ENCODE data around the gene ACOXL.

The ACOXL gene

DNA sequence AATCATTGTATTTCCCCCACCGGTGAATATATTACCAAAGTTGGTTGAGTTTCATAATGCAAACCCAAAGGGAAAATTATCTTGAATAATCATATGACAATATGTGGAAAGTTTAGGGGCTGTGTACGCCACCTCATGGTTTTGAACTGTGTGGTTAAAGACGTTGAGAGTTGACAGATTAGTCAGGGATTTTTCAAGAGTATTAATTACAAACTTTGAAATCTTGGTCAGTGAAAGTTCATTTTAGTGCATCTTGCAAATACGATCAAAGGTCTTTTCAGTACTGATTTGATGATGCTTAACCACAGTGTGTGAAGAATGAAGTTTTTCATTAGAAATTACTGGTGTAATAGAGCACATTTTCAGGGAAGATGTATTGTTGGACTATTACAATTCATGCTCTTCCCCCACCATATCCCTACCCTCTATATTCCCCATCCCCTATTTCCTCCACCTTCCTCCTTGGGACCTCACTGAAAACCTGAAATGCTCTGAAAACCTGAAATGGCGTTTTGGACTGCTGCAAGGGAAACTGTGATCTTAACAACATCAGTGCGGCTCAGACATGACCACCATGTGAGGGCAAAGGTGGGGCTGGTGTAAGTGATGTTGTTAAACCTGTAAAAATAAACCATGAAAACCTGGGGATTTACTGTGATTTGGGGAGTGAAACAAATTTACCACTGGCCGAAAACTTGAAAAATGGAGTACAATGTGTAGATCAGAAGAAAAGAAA lies 383.8 kb downstream of the ACOXL start:
- DNase-seq (ENCODE audit: low spot score), result no peak

DNA sequence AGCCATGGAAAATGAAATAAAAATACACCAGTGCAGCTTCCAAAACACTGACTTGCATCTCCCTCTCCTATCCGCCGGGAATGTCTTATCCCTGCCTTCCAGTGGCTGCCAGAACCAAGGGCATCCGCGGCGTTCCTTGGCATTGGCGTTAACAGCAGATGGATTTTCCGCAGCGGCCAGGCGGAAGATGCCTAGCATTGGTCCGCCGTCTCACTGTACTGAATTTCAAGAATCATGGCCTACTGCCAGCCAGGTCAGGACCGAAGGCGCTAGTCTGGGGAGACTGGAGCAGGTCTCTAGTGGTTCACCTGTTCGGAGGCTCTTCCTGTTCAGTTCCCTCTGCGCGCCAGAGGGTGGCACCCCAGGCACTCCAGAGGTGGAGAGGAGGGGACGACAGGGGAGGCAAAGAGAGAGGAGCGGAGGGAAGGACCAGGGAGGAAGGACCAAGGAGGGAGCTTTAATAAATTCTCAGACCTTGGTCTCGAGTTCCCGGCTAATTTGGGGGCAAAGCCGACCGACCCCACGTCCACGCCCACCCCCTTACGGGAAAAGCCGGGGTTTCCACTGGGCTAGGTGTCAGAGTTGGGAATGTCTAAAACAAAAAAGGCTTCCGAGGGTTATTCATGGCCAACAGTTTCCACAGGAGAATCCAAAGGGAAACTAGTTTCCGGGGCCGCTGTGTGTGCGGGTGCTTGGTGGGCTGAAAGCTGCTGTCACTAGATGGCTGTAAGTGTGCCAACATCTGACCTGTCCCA lies 384.6 kb downstream of the ACOXL start:
- peak; percentile 85 for DNase-seq (ENCODE audit: low spot score)

GRCh38 chr2:111117598-111118480 lies 385.5 kb downstream of the ACOXL start:
- DNase-seq (ENCODE audit: low spot score), result peak; percentile 31

DNA sequence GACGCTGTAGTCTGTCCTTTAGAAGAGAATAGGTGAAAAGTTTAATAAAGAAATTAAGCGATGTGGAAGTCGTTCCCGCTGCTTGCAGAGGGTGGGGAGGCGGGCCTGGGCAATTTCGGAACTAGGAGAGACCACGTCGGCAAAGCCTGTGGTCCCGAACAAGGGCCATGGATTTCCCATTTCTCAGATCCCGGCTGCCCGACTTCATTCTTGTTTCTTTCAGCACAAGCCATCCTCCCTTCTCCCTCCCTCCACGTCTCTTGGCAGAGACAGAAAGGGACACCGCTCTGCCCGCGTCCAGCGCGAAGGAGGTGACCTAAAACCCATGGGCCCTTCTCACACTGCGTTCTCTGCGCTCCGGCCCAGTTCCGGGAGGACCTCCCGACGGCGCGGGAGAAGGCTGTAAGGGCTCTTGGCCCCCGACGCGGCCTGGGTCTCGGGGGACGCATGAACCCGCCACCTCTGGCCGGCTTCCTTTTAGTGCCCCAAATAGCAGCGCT lies 386.2 kb downstream of the ACOXL start:
- no peak for DNase-seq (ENCODE audit: low spot score)

DNA sequence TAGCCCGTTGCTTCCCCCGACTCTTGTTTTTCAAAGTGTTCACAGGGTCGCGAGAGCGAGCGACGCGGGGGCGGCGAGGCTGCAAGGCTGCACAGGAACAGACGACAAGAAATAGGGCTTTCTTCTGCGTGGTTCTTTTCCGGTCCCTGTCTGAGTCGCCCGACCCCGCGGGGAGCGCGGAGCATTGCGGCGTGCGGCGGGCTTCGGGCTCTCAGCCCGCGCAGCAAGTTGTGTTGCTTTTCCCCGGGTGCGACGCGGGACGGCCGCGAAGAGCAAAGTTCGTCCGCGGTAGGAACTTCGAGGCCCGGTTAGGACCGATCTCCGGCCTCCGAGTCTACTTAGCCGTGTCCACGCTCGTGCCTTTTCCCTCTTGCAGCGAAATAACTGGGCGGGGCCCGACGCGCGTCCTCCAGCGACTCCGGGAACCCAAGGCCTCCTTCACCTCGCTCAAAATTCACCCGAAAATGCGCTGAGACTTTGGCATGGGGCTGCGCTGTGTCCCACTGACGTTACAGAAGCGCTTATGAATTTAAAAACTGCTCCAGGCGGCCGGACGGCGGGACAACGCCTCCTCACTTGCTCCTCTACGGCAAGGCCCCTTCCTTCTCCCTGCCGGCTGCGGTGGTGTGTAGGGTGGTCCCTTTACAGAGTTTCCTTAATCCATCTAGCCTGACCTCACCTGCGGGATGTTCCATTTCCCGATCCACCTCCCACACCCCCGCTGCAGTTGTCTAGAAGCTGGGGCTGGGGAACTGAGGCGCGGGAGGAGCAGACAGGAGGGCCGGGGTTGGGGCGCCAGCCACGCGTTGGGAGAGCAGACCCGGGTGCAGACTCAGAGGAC lies 386.8 kb downstream of the ACOXL start:
- DNase-seq (ENCODE audit: low spot score), result no peak

- no peak for DNase-seq (ENCODE audit: low spot score)
Observed at GRCh38 chr2:111119822-111120252, 387.5 kb downstream of the ACOXL start.

DNA sequence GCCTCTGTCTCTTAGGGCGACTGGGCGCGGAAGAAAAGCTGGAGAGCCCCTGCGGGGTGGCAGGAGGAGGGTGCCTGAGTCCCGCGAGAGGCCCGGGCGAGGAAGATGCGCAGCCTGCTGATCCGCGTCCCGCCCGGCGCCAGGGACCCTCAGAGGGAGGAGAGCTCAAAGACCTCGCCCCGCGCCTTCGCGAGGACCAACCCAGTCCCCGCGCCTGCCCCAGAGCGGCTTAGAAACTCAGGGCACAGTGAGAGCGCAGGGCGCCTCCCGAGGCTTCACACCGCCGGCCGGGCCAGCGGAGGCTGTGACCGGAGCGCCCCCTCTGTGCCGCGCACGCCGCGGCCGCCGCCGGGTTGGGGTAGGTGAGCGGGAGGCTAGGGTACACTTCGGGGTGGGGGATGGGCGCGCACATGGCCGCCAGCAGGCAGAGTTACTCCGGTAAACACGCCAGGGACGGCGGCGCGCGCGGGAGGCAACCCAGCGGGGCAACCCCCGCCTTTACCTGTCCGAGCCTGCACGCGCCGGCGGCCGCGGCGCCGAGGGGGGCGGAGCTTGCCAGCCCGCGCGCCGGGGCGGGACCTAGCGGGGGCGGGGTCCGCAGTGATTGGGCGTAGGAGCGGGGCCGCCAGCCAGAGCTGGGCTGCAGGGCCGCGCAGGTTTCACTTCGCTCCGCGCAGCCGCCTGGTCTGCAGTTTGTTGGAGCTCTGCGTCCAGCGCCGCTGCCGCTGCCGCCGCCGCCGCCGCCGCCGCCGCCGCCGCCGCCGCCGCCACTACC lies 388.1 kb downstream of the ACOXL start, which contains the start of gene BCL2L11:
TSS of gene BCL2L11 (plus strand) at position 662 of the 775 bp plus-strand sequence. CDS start 2,832 bp downstream, outside the sequence.
- peak; percentile 92 for DNase-seq (ENCODE audit: low spot score)

- peak; percentile 45 for DNase-seq (ENCODE audit: low spot score)
Observed at GRCh38 chr2:111121028-111121827, 388.9 kb downstream of the ACOXL start.

DNA sequence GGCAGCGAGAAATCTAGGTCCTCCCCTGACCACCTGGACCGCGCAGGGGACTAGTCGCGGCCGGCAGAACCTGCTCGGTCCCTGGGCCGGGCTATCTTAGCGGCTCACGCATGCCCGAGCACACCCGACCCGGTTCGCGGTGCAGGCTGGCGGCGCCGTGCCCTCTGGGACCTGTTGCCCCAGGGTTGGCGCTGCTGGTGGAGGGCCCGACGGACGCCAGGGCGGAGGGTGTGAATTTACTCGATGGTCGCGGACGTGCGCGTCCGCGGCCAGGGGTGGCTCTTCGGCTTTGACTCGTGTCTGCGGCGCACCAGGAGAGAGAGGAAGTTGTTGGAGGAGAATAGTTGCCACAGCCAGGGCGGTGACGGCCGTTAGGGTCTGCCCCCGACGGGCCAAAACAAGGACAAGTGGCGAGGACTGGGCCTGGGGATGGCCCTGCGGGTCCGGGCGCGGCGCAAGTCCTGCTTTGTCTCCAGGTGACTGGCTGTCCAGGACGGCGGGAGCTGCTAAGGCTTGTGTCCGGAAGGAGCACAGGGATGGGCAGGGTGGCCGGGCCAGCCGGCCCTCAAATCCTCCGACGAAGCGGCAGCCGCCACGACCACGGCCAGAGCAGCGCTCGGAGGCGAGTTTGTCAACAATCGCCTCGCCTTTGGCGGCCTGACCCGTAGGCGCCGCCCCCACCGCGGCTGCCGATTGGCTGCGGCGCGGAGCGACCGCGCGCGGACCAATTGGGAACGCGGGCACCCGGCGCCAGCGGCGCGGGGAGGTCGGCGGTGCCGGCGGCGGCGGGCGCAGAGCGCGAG lies 389.7 kb downstream of the ACOXL start:
- peak; percentile 88 for DNase-seq (ENCODE audit: low spot score)

DNA sequence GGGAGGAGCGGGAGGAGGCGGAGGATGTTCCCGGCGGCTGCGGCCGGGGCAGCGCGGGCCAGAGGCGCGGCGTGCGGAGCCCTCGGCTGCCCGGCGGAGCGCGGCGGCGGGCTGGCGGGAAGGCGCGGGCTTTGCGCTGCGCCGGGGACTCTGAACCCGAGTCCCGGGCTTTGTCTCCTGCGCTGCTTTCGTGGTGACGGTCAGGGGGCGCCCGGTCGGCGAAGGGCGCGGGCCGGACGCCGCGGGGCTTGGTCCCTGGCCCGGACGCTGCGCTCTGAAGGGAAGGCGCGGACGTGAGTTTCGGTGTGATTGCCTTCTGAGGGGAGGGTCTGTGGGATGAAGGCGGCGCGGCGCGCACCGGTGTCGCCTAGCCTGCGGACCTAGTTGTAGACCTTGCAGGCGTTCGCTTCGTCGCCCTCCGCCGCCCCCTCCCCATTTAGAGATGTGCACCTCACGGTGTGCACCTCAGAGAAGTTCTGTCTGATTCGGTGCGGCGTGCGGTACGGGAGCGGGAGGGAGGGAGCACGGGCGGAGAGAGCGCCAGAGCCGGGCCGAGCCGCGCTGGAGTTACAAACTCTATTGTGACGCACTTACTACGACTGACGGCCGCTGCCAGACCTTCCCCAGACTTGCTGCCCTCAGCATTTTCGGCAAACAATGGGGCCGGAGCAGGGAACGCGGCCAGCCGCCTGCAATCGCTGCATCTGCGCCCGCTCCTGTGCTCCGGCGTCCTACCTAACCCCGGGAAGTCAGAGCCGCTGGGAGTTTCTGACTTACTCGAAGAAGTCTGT lies 390.5 kb downstream of the ACOXL start:
- peak; percentile 83 for DNase-seq (ENCODE audit: low spot score)

GRCh38 chr2:111123751-111124150 lies 391.4 kb downstream of the ACOXL start:
- no peak for DNase-seq (ENCODE audit: low spot score)

- no peak for DNase-seq (ENCODE audit: low spot score)
Observed at GRCh38 chr2:111126581-111126980, 394.2 kb downstream of the ACOXL start.

- no peak for DNase-seq (ENCODE audit: low spot score)
Observed at GRCh38 chr2:111127351-111127750, 395.0 kb downstream of the ACOXL start.

DNA sequence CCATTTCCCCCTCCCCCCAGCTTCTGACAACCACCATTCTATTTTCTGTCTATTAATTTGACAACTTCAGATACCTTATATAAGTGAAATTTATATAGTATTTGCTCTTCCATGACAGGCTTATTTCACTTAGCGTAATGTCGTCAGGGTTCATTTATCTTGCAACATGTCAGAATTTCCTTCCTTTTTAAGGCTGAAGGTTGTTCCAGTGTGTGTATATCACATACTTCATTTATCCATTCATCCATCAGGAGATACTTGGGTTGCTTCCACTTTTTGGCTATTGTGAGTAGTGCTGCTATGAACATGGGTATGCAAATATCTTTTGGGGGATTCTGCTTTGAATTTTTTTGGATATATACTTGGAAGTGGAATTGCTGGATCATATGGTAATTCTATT lies 395.7 kb downstream of the ACOXL start:
- DNase-seq (ENCODE audit: low spot score), result no peak

GRCh38 chr2:111133603-111134002 lies 401.2 kb downstream of the ACOXL start:
- DNase-seq (ENCODE audit: low spot score), result no peak

DNA sequence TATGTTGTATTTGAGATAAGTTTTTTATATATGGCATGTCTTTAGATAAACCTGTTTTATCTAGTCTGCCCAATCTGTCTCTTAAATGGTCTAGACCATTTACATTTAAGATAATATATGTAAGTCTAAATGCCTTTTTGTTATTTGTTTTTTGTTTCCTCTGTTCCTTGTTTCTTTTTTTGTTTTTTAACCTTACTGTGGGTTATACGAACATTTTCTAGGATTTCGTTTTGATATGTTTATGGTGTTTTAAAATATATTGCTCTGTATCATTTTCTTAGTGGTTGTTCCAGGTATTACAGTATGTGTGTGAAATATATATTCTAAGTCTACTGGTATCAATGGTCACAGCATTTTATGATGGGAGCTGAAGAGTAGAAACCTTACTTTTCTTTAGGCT lies 401.7 kb downstream of the ACOXL start:
- DNase-seq (ENCODE audit: low spot score), result no peak

DNA sequence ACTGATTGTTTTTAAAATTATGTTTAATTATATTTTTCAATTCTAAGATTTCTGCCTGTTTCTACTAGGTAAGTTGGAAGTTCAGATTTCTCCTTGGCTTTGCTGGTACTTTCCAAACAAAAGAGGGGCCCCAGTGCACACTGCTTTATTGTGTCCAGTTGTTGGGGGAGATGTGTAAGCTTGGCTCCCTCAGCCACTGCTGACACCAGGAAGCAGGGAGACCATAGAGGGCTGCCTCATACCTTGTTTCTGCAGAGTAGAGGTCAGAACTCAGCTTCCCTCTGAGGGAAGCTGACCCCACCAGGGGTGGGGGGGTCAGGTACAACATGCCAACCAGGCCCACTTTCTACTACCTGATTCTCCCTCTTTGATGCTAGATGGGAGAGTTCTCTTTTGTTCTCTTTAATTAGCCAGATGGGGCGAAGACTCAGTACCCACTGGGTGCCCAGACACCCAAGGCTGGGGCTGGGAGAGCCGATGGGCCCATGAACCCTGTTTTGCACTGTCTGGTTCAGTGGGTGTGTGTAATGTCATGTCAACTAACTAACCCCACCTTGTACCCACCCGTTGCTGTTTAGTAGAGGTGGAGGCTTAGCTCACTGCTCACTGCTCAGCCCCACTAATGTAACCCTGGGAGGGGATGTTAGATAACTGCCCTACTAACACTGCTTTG lies 403.0 kb downstream of the ACOXL start:
- DNase-seq (ENCODE audit: low spot score), result no peak
